Activated CD4-positive, CD25-positive, alpha-beta regulatory T cell treated with anti-CD3 and anti-CD28 coated beads, Interleukin-2, amount 50 U/mL, for 72 hours (primary cell): ENCODE results near the gene IL6R.

Source experiments
- DNase-seq: peaks from one replicate; pipeline ENCODE4 v3.0.0; 2021

Gene IL6R

DNA sequence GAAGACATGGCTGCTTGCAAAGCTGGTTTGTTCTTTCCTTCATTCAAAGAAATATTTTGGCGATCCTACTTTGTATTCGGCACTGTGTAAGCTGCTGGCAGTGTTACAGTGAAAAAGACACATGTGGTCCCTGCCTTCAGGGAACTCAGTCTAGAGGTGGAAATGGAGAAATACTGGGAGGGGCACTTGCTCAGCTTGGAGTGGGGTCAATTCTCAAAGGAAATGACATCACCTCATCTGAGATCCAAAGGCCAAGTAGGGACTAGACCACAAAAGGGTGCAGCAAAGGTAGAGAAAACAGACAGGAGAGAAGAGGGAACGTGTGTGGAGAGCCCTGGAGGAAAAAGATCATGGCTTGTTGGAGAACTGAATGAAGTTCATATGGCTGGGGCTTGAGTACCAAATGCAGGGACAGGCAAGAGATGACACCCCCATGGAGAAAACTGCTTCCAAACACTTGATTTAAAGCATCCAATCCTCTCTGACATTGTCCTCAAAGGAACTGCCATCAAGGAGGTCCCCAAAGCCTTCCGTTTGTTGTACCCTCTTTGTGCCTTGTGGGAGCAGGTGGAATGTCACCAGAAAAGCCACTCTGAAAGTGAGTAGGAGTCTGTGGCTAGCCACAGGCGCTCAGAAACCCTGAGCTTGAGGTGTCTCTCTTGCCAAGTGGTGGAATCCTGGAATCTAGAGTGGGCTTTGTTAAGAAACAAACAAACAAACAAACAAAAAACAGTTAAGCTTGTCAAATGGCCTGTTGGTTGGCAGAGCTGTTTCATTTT lies 48.6 kb downstream of the IL6R start:
- no peak for DNase-seq

DNA sequence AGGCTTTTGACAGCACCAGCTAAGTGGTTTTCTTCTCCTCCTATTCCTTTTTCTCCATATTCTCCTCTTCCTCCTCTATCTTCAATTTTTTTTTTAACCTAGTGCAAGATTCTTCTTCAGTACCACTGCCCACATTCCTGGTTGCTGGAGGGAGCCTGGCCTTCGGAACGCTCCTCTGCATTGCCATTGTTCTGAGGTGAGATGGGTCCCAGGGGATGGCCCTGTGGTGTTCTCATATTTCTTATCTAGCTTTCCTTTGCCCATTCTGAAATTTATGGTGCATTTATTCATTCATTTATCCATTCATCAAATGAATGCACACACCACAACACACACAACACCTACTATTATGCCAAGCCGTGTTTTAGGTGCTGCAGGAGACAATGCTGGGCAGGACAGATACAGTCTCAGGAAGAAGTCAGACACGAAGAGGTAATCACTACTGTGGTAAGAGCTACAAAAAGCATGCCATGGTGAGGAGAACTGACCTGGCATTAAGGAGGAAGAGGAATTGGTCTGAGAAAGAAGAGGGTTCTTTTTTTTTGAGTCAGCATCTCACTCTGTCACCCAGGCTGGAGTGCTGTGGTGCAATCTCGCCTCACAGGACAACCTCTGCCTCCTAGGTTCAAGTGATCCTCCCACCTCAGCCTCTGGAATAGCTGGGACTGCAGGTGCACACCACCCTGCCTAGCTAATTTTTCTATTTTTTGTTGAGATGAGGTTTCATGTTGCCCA lies 49.4 kb downstream of the IL6R start:
- no peak for DNase-seq

DNA sequence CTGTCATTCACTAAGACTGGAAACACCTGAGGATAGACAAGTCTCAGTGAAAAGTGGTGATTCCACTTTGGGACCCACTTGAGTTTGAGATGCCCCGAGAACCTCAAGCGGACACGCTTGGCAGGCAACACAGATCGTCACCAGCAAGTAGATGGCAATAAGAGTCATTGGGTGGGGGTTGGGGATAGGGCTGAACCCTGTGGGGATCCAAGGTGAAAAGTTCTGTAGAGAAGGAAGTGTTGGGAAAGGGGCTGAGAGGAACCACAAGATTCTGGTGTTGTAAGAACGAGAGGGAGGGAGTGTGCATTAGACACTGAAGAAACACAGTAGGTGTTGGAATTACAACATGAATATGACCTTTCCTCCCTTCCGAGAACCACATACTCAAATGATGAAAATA lies 51.5 kb downstream of the IL6R start:
- no peak for DNase-seq

DNA sequence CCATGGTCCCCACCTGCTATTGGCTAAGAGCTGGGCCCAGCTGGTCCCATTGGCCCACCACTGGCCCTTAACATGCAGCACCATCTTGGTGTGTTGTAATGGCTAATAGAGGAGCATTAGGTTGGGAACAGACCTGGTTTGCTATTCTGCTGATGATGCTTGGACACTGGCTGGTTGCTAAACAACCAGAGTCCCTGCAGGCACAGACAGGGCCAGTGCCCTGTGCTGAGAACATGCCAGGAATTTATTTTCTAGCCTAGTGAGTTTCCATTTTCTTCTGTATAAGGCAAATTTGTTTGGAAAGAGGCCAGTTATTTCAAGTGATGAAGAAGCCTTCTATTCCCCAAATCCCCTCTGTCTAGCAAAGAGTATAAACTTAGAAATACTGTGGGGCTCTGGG lies 53.9 kb downstream of the IL6R start:
- DNase-seq = no peak

DNA sequence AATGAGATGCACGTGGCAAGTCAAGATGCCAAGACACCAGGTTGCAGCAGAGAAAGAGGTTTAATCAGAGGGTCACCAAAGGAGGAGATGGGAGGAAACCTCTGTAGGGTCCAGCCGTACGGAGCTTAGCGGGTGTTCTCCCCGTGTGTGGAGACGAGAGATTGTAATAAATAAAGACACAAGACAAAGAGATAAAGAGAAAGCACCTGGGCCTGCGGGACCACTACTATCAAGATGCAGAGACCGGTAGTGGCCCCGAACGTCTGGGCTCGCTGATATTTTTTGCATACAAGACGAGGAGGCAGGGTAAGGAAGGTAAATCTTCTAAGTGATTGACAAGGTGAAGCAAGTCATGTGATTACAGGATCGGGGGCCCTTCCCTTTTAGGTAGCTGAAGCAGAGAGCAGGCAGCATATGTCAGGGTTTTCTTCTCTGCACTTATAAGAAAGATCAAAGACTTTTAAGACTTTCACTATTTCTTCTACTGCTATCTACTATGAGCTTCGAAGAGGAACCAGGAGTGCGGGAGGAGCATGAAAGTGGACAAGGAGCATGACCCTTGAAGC lies 55.6 kb downstream of the IL6R start:
- DNase-seq = no peak

DNA sequence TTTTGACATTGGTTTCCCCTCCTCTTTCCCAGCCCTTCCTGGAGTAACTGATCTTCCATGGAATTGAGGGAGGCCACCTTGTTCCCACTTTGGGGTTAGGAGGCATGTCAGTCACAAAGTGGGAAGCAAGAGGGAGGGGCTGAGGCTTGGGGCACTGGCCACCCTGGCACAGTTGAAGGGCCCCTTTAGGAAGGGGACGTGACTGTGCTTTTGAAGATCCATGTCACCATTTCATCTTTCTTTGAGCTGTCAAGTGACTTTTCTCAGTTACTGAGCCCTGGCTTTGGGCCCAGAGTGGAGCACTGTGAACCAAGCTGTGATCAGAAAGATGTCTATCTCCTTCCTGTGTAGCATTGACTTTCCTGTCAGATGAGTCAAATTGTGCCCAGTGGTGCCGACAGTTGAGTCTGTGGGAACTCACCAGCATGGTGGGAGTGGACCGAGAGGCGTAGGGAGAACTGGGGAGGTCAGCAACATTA lies 58.4 kb downstream of the IL6R start:
- DNase-seq = peak; percentile 45

DNA sequence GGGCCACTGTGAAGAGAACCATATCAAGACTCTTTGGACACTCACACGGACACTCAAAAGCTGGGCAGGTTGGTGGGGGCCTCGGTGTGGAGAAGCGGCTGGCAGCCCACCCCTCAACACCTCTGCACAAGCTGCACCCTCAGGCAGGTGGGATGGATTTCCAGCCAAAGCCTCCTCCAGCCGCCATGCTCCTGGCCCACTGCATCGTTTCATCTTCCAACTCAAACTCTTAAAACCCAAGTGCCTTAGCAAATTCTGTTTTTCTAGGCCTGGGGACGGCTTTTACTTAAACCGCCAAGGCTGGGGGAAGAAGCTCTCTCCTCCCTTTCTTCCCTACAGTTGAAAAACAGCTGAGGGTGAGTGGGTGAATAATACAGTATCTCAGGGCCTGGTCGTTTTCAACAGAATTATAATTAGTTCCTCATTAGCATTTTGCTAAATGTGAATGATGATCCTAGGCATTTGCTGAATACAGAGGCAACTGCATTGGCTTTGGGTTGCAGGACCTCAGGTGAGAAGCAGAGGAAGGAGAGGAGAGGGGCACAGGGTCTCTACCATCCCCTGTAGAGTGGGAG lies 60.6 kb downstream of the IL6R start:
- DNase-seq = no peak

DNA sequence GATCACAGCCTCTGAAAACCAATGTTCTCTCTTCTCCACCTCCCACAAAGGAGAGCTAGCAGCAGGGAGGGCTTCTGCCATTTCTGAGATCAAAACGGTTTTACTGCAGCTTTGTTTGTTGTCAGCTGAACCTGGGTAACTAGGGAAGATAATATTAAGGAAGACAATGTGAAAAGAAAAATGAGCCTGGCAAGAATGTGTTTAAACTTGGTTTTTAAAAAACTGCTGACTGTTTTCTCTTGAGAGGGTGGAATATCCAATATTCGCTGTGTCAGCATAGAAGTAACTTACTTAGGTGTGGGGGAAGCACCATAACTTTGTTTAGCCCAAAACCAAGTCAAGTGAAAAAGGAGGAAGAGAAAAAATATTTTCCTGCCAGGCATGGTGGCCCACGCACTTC lies 61.1 kb downstream of the IL6R start:
- DNase-seq = no peak

DNA sequence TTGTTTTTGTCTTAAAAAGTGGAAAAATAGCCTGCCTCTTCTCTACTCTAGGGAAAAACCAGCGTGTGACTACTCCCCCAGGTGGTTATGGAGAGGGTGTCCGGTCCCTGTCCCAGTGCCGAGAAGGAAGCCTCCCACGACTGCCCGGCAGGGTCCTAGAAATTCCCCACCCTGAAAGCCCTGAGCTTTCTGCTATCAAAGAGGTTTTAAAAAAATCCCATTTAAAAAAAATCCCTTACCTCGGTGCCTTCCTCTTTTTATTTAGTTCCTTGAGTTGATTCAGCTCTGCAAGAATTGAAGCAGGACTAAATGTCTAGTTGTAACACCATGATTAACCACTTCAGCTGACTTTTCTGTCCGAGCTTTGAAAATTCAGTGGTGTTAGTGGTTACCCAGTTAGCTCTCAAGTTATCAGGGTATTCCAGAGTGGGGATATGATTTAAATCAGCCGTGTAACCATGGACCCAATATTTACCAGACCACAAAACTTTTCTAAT lies 61.8 kb downstream of the IL6R start:
- no peak for DNase-seq

DNA sequence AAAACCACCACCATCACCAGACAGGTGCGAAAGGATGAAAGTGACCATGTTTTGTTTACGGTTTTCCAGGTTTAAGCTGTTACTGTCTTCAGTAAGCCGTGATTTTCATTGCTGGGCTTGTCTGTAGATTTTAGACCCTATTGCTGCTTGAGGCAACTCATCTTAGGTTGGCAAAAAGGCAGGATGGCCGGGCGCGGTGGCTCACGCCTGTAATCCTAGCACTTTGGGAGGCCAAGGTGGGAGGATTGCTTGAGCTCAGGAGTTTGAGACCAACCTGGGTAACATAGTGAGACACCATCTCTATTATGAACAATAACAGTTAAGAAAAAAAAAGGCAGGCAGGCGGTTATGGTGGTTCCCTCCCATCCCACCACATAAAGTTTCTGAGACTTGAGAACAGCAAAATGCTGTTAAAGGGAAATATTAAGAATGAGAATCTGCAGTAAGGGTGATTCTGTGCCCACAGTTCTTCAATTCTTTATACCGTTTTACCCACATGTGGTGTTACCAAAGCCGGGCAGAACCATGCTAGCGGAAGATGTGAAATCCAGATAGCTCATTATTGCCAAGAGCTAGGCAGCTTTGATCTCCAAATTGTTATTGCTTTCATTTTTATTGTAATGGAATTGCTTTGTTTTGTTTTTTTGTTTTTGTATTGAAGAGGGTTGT lies 62.4 kb downstream of the IL6R start:
- no peak for DNase-seq

DNA sequence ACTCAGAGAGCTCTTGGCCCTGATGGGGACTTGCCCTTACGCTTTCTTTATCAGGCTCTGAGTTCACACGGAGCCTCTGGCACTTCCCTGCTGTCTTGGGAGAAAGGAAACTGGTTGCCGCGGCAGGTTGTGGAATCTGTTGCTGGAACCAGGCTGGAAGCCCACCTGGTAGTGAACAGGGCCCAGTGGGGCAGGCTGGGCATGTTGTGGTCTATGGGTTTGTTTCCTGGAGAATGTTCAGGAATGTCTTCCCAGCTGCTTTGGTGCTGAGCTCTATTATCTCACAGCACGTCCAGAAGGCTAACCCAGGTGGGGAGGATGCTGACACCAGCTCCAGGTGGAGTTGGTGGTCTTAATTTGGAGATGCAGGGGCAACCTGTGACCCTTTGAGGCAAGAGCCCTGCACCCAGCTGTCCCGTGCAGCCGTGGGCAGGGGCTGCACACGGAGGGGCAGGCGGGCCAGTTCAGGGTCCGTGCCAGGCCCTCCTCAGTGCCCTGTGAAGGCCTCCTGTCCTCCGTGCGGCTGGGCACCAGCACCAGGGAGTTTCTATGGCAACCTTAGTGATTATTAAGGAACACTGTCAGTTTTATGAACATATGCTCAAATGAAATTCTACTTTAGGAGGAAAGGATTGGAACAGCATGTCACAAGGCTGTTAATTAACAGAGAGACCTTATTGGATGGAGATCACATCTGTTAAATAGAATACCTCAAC lies 63.5 kb downstream of the IL6R start:
- DNase-seq = no peak

DNA sequence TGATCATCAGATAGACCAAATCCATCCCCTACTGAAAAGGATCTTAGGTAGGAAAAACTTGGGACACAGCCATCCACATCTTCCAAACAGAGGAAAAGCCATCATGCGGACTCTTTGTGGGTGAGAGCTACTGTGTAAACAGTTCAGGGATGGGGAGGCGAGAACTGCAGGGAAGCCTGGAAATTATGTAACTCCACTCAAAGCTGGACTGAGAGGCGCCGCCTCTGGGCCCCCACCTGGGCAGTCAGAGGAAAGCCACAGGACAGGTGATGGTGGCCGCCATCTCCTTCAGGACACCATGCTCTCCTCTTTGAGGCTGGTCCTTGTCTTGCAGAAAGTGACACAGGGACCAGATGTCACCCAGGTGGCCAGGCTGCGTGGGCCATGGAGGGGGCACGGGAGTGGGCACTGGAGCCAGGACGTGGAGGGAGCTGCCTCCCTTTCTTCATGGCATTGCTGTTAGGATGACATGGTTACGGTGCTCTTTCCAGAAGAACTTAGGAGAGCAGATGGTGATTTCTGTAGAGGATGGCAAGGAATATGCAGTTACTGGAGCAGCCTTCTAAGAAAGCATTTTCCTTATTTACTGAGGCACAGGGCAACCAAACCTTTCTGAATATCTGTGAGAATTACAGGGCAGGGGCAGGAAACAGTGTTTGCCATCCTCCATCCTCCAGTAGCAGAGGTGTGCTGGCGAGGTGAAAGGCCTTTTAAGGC lies 64.9 kb downstream of the IL6R start:
- no peak for DNase-seq

DNA sequence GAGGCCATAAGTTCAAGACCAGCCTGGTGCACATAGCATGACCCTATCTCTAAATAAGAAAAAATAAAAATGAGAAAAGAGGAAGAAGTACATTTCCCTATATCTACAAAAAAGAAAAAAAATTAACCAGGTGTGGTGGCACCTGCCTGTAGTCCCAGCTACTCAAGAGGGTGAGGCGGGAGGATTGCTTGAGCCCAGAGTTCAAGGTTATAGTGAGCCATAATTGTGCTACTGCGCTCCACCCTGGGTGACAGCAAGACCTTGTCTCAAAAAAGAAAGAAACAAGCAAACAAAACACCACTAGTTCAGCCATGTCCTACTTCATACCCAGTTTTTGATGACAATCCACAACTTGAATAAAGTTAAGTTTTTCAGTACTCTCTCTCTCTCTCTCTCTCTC lies 66.2 kb downstream of the IL6R start:
- DNase-seq = no peak

DNA sequence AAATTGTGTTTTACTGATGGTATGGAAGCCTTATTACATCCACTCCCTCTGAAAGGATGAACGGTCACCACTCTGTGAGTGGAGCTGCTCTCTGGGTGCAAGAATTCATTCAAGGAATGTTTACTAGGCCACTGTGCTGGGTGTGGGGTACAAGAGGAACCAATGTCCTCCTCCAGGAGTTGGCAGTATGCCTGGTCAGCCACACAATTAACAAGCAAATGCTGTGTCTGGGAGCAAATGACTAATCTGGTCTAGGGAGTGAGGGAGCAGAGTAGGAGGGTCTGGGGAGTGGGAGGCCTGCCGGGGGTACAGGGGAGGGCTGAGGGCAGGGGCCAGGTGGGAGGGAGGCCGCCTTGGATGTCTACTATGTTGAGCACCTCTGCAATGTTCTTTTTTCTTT lies 69.7 kb downstream of the IL6R start:
- DNase-seq = no peak

DNA sequence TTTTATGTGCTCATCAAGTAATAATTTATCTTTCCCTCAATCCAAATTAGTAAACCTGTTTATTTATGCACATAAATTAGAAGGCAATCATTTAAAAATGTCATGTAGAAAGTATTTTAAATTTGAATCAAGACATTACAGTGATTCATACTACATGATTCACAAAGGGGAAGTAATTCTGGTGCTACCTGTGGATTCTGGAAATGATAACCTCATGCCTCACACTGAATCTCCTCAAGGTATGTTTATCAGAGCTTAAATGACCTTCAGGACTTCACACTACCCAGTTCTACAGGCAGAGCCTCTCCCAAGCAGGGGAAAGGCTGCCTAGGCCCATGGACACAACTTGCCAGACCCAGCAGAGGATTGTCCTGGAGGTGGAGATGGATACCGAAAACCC lies 71.6 kb downstream of the IL6R start:
- DNase-seq = no peak

DNA sequence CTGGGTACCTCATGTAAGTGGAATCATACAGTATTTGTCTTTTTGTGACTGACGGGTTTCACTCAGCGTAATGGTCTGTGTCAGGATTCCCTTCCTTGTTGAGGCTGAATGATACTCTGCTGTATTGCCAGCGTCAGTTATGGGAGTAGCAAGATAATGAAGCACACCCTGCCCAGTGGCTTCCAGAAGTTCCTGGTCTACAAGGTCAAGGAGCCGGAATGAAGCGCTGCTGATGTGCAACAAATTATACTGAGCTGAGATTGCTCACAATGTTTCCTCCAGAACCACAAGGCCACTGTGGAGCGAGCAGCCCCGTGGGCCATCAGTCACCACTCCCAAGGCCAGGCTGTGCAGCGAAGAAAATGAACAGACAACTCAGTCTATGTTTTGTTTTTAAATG lies 72.9 kb downstream of the IL6R start:
- no peak for DNase-seq

DNA sequence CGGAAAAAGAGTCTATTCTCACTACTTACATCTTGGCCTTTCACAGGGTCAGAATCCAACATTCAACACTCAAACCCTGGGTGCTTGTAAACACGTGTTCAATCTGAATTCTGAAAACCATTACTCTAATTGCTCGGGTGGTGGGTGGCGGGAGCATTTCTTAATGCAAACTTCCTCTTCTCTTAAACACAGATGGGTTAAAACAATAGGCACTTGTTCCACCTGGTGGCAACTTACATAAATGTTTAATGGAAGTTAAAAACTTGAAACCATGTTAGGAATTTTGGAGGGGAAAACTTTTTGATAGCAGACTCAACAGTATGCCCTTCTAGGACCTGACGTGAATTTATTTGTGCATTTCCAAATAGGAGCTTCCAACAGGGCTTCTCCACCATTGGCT lies 73.5 kb downstream of the IL6R start:
- DNase-seq = no peak

DNA sequence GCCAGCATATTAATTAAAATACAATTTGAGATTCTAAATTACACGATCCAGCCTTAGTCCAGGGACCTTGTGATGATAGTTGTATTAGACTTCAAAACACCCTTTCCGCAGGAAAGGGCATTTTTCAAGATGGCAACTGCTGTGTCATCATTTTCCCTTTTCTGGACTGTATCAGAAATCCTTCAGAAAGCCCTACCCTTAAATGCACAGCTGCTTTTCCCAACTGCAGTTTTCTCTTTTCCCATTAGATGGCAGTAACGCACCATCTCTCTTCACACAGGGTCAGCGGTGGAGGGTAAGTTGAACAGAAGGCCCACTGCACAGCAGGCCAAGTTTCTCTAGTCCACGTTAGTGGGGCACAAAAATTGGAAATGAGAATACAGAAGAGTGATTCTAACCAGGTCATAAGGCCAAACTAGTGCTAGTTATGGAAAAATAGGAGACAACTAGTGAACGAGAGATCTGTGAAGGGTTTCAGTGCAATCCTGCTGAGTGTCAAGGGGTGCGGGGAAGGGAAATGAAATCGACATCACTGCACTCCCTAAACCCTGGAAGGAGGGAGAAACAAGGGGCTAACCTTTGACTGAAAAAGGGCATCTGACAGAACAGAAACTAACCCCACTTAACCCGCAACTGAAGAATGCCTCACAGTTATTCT lies 74.8 kb downstream of the IL6R start:
- DNase-seq = peak; percentile 50

DNA sequence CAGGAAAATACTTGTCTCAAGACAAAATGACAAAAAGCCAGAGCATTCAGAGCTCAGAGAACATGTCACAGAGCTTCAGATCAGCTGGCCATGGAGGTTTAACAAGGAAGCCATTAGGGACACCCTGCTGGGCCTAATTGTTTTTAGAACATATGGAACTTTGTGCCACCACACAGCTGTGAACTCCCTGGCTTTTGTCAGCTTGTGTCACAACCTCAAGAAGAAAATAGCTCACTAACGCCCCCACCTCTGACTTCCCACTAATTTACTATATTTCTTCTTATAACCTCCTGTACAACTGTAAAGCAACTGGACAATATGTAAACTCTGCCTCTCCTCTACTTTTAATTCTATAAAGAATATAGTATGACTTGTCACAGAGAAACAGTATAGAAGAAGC lies 75.9 kb downstream of the IL6R start:
- no peak for DNase-seq

DNA sequence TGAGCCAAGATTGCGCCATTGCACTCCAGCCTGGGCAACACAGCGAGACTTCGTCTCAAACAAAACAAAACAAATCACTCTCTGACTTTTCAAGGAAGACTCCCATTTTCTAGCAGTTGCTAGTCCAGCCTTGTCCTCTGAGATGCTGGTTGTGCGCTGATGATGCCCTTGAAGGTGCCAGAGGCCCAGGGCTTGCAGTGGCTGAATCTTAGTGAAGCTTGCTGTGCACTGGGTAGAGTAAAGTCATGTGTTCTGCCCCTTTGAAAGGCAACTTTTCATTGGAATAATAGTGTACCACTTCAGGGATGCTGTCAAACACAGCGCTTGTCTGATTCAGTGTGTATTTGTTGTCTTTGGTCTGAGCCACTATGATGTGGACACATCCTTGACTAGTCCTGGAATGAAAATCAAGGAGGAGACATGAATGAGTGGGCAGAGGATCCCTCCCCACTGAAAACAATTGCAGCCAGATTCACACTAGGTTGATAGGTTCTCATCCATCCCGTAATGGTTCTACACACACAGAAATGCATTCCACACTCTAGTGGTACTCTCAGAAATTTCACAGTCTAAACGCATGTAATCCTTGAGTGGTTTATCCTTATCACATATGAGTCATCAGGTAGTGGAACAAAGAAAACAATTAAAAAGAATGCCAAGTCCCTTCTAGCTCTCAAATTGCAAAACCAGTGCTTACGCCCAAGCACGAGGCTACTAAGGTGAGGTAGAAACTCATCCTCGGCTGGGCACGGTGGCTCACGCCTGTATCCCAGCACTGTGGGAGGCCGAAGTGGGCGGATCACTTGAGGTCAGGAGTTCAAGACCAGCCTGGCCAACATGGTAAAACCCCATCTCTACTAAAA lies 79.0 kb downstream of the IL6R start:
- no peak for DNase-seq
